ENCODE results near the gene DCC.

DCC gene

DNA sequence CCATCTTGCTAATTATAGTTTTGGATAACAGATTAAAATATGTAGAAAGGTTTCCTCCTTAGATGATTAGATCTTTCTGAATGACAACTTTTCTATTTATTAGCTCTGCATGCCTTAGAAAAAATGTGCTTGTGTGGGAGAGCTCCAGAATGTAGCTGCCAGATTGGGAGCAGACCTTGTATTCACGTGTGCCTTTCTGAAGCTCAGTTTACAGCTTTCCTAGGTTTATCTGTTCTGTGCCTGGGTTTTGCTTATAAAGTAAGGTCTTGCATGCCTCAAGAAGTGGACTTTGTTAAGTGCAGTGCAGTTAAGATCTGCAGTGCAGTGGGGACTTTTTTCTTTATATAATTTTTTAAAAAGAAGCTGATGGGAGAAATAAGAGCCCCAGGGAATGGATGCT, 179.0 kb downstream of the DCC start:
- DNase-seq, result no peak

DNA sequence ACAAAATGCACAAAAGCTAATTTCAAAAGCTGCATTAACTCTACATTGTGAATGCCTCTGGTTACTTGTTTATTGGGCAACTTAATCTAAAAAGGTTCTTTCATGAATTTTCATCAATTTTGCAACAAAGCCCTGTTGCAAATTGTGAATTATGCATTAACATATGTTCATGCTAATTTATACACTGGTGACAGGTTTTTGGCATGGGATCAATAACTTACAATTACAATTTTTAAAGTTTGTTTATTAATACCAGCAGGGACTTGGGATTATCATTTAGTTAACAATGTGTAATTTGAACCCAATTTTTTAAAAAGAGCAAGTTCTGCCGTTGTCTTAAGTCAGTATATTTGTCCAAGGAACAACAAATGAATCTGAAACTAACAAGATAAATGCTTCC, 183.6 kb downstream of the DCC start:
- DNase-seq, result no peak

DNA sequence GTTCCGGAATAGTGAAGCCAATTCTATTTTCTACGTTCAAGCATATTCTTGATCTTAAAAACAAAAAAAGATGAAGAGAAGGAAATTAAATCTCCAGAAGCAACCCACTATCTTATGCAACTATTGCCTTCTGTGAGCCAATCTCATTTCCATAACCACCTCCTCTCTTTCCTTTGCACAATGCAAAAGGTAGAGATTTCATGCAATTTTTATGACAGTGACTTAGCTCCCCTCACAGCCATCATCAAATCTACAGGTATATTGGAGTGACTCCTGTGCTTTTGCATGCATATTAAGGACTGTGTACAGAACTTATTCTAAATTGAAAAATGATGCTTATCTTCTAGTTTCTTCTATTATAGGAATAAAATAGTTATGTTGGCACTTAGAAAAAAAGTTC, 191.8 kb downstream of the DCC start:
- no peak for DNase-seq

DNA sequence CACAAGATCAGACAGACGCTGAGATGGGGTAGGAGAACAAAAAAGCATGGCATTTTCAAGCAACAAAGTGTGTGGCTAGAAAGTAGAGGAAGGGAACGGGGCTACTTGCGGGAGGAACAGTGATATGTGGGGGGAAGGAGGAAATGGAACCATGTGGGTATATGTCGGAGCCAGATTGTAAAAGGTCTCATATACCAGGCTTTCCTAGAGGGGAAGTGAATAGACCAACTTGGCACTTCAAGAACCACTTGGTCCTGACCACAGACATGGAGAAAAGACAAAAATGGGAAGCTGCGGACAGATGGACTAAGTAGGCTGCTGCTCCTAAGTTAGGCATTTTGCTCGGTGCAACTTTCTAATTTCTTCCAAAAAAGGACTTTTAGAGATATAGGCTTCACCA, 196.0 kb downstream of the DCC start:
- no peak for DNase-seq

DNA sequence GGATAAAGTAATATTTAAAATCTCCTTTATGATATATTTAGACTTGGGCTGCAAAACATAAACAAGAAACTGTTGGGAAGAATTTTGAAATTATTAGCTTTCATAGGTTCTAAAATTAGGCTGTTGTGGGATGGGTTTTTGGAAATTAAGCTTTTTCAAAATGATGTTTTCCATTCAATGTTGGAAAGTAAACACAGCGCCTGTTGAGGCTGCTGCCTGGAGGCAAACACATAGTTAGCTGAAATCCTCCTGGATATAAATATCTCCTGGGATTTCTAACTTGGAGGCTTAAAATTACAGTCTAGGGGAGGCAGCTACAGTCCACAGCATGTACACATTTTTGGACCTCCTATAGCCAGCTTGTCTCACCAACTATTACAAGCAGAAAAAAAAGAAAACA, 197.3 kb downstream of the DCC start:
- no peak for DNase-seq

DNA sequence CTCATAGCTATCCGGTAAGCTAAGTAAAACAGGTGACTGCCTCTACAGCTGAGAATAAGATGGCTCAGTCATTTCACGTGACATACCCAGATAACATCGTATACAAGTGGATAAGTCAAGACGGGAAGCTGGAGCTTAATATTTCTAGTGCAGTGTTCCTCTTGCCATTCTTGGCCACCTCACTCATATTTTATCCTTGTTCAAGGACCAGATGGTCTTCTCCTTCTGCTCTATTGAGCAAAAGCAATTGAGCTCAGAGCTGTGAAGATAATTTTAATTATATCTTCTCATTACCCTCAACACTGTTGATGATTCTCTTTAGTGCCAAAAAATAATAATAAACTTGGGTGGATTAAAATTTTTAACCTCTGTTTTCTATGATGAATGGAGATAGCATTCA, 201.1 kb downstream of the DCC start:
- DNase-seq, result no peak

DNA sequence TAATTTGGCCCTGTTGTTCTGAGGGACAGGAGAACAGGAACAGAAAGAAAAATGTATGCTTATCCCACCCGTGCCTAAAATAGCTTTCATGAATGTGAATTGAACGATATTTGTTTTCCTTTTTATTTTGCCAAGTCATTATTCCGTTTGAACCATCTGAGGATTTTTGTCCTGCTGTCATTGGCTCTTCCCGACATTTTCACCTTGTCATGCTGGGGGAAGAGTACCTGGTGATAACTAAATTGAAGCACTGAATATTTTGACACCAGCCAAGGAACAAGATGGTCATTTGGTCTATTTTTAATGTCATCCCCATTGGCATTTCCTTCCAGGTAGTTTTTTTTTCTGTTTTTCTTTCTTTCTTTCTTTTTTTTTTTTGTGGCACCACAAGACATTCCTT, 204.1 kb downstream of the DCC start:
- DNase-seq, result no peak

DNA sequence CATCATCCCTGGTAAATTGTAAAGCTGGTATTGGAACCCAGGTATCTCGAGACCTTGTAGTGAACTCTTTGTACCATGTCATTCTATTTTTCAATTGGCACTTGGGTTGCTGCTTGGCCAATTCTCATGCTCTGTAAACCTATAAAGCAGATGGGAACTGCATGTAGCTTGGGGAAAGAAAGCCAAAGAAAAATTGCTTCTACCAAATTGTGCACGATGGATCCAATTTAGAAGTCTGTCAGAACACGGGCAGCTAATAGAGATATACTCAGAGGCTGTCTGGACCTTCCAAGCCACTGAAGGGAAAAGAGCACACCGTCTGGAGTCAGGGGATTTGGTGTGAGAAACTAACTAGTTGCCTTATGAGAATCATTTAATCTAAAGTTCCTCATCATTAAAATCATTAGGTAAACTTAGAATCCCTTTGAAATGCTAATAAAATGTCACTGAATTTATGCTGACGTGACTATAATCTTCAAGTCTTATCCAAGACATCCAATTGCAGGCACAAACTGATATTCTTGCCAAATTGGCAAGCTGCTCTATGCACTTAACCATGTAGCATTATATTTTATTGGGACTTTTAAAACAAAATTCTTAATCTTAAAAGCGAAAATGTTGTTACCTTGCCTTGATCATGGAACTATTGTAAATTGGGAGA, 206.8 kb downstream of the DCC start:
- DNase-seq, result no peak

DNA sequence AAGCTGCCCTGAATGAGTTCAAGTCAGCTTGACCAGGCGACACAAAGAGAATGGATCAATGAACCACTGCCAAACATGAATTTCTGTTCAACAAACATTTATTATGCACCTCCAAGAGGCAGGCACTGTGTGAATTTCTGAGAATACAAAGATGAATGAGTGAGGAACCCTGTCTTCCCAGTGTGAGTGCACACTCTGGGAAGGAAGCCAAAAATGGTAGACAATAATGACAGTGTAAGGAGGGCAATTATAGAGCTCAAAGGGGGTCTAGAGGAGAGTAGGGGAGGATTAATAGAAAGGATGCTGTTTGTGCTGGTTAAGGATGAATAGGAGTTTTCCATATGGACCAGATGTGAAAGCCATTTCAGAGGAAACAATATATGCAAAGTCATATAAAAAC, 213.4 kb downstream of the DCC start:
- DNase-seq, result no peak

DNA sequence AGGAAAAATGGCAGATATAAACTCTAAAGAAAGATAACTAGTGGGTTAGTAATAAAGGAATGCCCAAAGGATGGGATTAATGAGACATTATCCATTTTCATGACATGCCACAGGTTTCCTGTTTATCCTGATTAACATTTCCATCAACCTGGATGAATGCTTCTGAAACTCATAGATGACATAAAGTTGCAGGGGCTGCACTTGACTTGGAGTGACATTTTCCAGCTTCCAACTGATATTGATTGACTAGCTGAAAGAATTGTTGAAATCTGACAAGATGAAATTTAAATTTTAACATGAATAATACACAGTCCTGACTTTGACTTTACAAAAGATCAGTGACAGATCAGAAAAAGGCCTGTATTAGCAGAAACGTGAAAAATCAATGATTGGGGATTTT, 214.2 kb downstream of the DCC start:
- DNase-seq, result no peak

DNA sequence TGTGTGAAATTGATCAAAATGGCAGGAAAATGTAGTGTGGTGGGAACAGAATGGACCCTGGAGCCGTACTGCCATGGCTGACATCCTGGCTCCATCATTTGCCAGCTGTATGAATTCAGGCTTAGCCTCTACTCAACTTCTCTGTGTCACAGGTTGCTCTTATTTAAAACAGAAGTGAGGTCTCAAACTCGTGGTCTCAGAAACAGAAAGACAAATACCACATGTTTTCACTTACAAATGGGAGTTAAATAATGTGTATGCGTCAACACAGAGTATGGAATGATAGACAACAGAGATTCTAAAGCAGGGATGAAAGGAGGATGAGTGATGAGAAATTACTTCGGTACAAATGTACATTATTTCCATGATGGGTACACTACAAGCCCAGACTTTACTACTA, 227.4 kb downstream of the DCC start:
- DNase-seq, result no peak

DNA sequence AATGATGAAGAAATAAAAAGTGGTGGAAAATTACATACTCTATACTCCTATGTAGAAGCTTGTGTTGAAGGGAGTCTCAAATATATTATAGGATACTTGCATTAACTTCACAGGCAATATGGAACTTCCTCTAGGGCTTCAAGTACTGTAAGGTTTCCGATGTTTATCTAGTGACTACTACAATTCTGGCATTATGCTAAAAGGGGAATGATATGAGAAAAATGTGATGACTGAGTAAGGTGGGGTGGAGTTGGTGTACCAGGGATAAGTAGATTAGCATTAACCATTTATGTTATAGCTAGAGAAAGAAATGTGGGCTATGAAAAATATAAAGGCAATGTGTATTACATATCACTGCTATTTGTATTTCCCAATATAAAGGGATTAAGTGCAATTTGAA, 229.5 kb downstream of the DCC start:
- no peak for DNase-seq

DNA sequence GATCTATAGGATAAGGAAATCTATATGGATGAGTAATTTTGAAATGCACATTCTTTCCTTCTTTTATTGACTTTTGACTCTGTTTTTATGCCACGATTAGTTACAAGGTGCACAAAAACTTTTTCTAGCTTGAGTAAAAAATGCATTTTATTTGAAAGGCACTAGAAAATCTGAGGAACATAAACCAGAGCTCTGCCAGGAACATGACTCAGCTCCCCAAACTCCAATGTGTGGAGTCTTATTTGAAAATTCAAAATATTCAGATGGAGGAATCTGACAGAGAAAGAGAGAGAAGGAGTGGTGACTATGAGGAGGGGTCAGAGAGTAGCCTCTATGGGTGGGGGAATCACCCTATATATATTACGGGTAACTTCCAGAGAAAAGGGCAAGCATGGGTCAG, 231.0 kb downstream of the DCC start:
- no peak for DNase-seq

DNA sequence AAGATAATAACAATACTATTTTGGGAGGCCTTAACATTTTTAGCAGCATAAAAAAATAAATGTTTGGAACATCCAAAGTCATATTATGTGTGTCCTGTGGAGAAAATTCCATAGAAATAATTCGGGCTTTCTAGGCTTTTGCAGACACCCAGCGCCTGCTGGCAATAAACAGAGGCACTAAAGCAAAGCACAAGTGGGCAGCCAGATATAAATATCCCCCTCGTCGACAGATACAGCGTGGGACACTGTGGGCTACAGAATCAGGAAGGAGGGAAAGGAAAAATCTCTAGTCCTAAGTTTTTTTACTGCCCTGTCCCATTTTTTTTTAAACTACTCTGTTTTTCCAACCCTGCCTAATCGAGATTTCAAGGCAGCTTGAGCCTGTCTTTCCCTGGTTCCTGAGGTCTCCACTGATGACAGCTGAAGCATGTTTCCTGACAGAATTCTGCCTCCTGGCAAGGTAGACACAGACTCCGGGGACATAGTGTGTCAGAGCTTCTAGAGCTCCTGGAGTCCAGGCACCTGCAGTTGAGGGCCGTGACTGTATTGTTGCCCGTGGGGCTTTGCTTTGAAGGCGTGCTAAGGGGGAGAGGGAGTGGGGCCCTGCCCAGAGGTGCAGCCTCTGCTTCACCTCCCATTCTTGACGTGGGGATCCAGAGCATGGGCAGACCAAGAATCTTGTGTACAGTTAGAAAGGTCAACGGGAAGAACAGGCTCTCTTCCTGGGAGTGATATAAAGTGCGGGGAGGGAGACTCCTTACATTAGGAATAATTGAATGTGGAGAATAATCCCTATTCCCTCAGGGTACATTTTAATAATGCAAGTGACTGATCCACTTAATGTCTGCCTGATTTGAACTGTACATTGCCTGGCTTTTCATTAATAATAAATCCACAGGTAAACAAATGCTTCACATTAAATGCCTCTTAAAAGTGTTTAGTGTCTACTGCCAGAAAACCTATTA, 232.3 kb downstream of the DCC start:
- no peak for DNase-seq

DNA sequence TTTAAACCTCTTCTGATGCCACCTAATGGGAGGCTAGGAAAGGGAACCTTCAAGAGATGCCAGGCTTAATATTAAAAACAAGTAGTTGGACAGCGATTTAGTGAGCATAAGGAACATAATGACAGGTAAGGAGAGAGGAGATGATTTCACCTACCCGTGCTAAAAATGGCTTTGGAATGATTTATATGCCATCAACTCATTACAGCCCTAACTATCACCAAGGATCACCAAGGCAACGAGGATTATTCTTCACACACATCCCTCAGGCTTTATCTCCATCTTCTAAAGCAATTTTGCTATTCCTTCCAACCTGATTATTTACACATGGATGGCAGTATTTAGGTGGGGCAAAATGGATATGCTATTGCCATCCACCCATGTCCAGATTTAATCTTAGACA, 237.8 kb downstream of the DCC start:
- DNase-seq, result no peak

DNA sequence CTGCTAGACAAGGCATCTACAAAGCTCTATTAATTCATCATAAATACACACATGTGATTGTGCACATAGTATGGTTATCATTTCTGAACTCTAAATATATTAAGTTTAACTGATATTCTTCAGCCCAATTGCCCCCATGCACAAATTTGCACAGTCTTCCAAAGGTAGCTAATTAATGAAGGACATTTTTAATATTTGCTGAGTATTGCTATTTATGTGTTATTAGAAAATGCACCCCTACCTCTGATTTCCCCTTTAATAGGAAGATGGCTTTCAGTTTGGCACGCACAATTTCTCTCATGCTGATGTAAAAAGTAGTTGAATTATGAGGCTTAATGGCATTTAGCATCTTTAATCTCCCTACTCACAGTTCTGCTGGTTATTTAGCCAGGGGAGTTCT, 242.1 kb downstream of the DCC start:
- DNase-seq, result no peak

DNA sequence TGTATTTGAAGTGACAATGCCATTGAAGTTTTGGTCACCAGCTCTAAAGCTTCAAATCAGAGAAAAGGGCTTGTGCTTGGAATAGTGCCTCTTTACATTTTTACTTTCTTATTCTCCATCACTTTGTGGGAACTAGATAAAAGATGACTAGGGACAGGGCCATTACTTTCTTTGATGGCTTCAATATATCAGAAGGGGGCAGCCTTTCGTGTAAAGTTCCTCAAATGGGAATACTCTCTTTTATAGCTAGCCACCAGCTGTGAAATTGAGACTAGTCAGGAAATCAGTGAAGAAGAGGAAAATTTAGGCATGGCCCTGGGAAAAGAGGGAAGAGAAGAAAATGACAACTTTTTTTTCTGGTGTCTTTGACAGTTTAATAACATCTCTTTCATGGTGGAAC, 242.5 kb downstream of the DCC start:
- no peak for DNase-seq

DNA sequence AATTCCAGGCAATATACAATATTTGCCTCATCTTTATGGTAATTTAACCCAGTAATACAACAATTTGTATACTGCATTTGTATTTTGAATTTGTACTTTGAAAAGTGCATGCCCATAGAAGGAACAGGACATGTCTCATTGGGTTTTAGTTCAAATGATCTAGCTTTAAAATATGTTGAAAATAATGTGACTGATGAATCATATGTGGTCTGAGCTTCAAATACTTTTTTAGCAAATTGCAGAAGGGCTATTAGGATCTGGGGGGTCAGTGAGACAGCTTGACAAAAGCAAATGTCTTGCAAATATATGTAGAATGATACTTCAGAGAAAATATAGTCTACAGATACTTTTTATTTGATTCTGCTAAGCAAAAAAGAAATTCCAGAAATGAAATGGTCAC, 248.9 kb downstream of the DCC start:
- DNase-seq, result no peak

DNA sequence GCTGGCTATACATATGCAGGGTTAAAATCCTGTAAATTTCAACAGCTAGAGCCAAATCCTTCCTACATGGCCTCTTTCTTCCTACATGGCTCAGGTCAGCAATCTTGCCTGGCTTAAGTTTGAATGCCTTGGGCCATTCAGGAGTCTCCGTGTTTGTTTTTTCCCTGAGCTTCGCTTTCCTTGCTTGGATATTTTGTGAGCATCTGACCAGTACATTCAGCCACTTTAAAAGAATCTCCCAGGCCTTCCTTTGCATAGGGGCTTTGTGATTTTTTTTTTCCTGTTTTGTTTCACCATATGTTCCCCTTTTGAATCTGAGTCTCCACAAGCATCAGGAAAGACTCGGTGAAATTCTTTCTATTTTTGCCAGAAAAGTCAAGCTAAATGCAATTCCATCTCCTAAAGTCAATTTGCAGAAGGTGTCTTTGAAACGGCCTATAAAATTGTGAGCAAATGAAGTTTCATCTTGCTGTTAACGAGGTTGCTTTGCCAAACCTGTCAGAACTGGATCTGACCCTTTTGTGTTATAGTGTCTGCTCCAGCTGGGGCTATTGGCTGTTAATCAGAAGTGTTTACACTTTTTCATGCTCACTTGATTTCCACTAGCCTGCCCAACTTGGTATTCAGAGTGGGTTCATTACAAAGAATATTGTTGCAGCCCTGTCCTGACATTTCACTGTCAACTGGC, 256.9 kb downstream of the DCC start:
- DNase-seq, result no peak

DNA sequence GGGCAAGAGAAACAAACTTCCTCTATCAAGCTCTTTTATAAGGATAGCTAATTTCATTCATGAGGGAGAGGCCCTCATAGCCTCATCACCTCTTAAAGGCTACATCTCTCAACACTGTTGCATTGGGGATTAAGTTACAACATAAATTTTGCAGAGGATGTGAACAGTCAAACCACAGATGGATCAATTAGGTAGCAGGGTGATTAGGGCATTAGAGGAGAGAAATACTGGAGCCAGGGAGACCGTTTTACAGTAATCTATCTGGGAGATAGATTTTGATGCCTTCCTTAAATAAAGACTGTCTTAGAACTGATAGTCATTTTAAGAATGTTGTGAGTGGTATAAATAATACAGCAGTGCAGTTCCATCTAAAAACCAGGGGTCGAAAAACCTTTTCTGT, 258.9 kb downstream of the DCC start:
- no peak for DNase-seq

DNA sequence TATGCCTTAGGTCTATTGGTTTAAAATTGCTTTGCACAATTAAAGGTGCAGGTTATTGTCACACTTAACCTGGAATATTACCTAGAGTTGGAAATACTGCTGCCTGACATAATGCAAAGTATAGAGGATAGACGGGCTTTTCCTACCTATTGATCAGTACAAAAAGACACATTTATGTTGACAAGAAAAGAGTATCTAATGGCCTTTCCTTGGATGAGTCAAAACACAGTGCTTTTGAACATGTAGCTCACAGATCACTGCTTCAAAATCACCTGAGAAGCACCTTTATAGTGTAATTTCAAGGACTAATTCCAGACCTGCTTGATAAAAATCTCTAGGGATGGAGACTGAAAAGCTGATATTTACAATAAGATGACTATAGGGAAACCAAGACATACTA, 262.8 kb downstream of the DCC start:
- no peak for DNase-seq

DNA sequence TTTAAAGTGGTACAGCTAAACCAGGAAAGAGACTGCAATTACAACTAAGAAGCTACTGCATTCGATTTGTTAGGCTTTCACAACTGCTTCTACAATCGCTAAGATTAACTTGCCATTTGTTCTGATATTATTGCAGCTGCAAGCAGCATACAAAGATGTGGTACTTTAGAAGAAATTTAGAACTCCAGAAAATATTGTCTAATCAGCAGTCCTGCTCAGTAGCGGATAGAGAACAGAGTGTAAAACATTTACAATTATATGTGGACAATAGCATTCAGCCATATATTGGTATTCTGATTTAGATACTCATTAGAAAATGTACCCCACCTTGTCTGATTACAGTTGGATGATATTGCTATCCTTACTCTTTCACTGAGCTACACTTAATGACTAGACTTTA, 265.3 kb downstream of the DCC start:
- no peak for DNase-seq

DNA sequence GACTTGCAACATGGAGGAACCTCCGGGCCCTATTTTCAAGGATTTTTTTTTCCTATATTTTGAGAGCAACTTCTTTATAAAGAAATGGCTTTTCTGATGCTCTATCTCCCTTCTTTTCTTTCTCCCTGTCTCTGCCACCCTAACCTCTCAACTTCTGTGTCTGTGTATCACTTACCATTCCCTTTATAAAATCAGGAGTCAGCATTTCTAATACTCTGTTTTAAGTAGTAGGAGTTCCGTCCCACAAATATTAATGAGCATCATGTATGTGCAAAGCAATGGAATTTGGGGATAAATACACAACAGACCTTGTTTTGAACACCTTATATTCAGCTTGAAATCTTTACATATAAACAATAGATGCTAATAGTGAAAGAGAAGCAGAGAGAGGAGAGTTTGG, 268.0 kb downstream of the DCC start:
- no peak for DNase-seq
